K562 treated with DMSO at 1 percent for 24 hours (cell line): Measurements from ENCODE around the gene FANCE. TPM values are rescaled to one million over a fixed set of nuclear protein-coding genes. Genes with fewer than 3 reads are reported as not detected.

Experiments used
- total RNA-seq: library from RNA; unstranded; fragments of 300-600 nt; gene quantifications from 2 replicates; pipeline ENCODE4 v1.2.3, GENCODE V29; 2022; ENCODE audit warnings: low read depth; ENCODE audit not compliant: insufficient read depth

The FANCE gene
- 14.6 and 16.8 TPM in 2 replicates for total RNA-seq

GRCh38 chr6:35452183-35453090 lies at the start of gene FANCE:
Gene FANCE (plus strand): TSS chr6:35452338. CDS start chr6:35452546, 208 bp downstream.

GRCh38 chr6:35468181-35468979 lies 16.2 kb downstream of the FANCE start, which contains the start of gene RPL10A:
Gene RPL10A (plus strand): TSS chr6:35468401. CDS start chr6:35468435, 34 bp downstream.

GRCh38 chr6:35496841-35497570 lies 44.9 kb downstream of the FANCE start, which contains the start of gene TEAD3:
Gene TEAD3 (minus strand): TSS chr6:35497079.

GRCh38 chr6:35512740-35513139 lies 60.6 kb downstream of the FANCE start, which contains the start of gene TULP1:
Gene TULP1 (minus strand): TSS chr6:35512896. CDS start chr6:35512858, 38 bp downstream.

Other genes starting within 250 kb of the FANCE start
- 0.05 and 0.10 TPM in 2 replicates for gene SCUBE3, start 238.4 kb upstream of the FANCE start, total RNA-seq
- 31.7 and 35.5 TPM in 2 replicates for gene ZNF76, start 192.6 kb upstream of the FANCE start, total RNA-seq
- 47.6 and 48.6 TPM in 2 replicates for gene DEF6, start 154.5 kb upstream of the FANCE start, total RNA-seq
- 59.8 and 65.3 TPM in 2 replicates for gene PPARD, start 109.8 kb upstream of the FANCE start, total RNA-seq
- 2,768 and 2,840 TPM in 2 replicates for gene RPL10A, start 16.1 kb downstream of the FANCE start, total RNA-seq
- 12.7 and 14.0 TPM in 2 replicates for gene TEAD3, start 44.7 kb downstream of the FANCE start, total RNA-seq
- not detected in 2 replicates for gene TULP1, start 60.6 kb downstream of the FANCE start, total RNA-seq
- gene FKBP5, start 236.6 kb downstream of the FANCE start, total RNA-seq: 31.2 and 37.0 TPM in 2 replicates